DMS114 treated with DMSO at 0.1 percent for 48 hours (cell line): ENCODE results near the gene SLC38A10.

ENCODE experiments used
- DNase-seq: peaks from one replicate; lab custom pipeline; 2025; ENCODE audit not compliant: unreplicated experiment; lab: John Stamatoyannopoulos, UW

The SLC38A10 gene

GRCh38 chr17:81210868-81211267 lies 84.2 kb downstream of the SLC38A10 start:
- DNase-seq, result no peak

GRCh38 chr17:81210466-81210865 lies 84.6 kb downstream of the SLC38A10 start:
- DNase-seq, result no peak

GRCh38 chr17:81209141-81209540 lies 86.0 kb downstream of the SLC38A10 start:
- no peak for DNase-seq

GRCh38 chr17:81208651-81209050 lies 86.5 kb downstream of the SLC38A10 start:
- no peak for DNase-seq

- no peak for DNase-seq
Observed at GRCh38 chr17:81207610-81208581, 87.2 kb downstream of the SLC38A10 start.

GRCh38 chr17:81206657-81207056 lies 88.5 kb downstream of the SLC38A10 start:
- DNase-seq, result no peak

- no peak for DNase-seq
Observed at GRCh38 chr17:81206166-81206565, 88.9 kb downstream of the SLC38A10 start.

GRCh38 chr17:81204578-81204977 lies 90.5 kb downstream of the SLC38A10 start:
- DNase-seq, result no peak

- DNase-seq, result no peak
Observed at GRCh38 chr17:81203136-81203535, 92.0 kb downstream of the SLC38A10 start.

GRCh38 chr17:81202318-81202717 lies 92.8 kb downstream of the SLC38A10 start:
- DNase-seq, result no peak

- peak; percentile 47 for DNase-seq
Observed at GRCh38 chr17:81200695-81201580, 94.2 kb downstream of the SLC38A10 start.

GRCh38 chr17:81200201-81200600 lies 94.9 kb downstream of the SLC38A10 start:
- no peak for DNase-seq

GRCh38 chr17:81199482-81199830 lies 95.7 kb downstream of the SLC38A10 start:
- DNase-seq, result no peak

- DNase-seq, result no peak
Observed at GRCh38 chr17:81198826-81199481, 96.2 kb downstream of the SLC38A10 start.

- no peak for DNase-seq
Observed at GRCh38 chr17:81197831-81198490, 97.1 kb downstream of the SLC38A10 start.

GRCh38 chr17:81197409-81197795 lies 97.7 kb downstream of the SLC38A10 start:
- no peak for DNase-seq

- no peak for DNase-seq
Observed at GRCh38 chr17:81196505-81197408, 98.3 kb downstream of the SLC38A10 start.

GRCh38 chr17:81195941-81196495 lies 99.1 kb downstream of the SLC38A10 start:
- DNase-seq, result no peak
